TTC549 (cell line): ENCODE measurements around the gene MB21D2.
"Not testable (repeated sequence)": the region's sequence is repeated elsewhere in the genome, so short reads cannot be mapped to it uniquely, and the experiment has no call there.

ENCODE experiments used
- FAIRE-seq: peaks from 2 replicates; lab custom pipeline; 2012; peaks lifted over from hg19 to GRCh38; lab: Jason Lieb, UNC

The MB21D2 gene

DNA sequence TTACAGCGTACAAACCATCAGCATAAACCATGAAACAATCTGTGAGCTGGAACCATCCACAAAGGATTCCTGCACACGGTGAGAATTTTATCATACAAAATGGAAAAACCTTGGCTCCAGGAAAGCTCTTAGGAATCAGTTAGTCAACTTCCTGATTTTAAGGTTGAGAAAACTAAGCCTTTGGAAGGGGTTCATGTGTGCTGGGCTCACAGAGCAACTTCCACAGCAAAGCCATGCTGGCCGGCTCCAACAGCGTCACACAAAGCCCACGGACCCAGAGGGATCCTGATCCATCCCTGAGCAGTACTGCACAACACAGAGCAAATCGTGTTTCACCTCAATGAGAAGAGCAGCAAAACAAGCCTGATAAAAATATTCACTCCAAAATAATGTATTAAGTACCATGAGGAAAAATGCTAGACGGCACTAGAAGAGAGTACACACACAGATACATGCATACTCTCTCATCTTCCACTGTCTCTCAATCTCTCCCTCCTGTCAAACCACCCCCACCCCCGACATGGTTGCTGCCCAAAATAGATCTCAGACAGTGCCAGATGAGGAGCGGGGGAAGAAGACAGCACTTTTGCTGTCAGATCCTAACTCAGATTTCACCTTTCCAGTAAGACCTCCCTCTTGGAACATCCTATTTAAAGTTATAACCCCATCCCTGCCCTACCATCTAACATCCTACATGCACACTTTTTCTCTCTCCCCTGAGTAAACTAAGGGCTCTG, 58.6 kb downstream of the MB21D2 start:
- FAIRE-seq = no peak

DNA sequence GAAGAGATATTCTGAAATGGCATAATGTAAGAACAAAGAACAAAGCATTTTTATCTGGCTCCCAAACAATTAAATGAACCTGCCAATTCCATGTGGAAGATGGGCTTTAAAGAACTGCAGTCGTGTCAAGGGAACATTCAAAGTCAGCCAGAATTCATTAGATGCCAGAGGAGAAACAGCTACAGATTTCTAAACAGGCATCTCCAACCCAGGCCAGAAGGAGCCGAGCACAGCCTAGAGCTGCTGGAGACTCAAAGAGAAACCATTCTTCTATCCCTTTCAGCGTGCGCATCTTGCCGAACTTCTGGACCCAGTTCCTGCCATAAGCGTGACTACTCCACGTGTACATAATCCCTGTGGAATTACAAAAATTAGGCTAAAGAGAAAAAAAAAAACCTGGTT, 60.4 kb downstream of the MB21D2 start:
- FAIRE-seq = no peak

DNA sequence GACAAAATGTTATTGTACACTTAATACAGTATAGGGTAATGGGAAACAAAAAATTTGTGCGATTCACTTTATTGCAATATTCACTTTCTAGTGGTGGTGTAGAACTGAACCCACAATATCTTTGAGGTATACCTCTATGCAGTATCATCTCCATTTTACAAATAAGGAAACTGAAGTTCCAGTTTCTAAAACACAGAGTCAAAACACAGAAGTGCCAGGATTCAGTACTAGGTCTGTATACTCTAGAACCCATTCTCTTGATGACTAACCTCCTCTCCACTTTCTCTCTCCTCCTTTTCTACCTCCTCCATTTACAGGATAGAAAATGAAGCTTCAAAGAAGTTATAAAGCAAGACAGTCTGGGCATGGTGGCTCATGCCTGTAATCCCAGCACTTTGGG, 62.2 kb downstream of the MB21D2 start:
- FAIRE-seq = no peak

DNA sequence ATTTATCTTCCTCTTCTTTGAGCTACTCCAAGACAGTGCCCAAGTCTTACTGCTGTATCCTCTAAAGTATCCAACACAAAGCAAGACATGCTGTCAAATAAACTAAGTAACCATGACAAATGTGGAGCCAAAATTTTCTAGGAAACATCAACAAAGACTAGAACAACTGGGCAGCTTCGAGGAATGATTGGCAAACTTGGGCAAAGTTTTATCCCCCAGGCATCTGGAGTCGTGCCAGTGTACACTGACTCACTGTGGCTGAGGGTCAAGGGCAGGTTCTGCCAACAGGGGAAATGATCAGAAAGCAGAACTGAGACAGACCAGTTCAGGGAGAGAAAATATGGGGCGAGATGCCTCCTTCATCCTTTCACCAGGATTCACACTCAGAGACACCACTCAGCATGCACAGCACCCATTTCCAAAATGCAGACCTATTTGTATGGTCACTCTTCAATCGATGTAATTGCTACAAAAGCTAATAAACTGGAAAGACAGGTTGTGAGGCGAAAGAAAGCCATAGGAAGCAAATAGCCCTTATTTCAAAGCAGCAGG, 65.8 kb downstream of the MB21D2 start:
- no peak for FAIRE-seq

DNA sequence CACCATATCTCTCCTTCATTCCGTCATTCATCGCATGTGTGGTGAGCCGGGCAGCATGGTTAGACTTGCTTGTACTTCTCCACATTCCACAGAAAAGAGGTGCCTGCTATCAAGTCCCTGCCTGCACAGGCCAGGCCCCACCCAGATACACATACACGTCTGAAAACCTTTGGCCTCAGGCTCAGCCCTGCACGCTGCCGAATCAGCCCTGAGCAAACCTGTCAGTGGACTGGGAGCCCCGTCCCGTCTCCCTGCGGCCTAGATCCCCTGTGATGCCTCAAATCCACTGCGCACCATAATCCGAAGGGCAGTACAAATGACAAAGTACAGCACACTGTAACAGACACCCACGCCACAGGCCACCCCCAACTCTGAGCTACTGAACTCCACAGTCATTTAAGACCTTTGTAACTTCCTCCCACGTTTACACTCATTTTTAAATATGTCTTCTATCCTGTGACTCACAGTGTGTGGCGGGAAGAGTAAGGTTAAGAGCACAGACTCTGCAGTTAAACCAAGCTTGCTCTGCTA, 67.1 kb downstream of the MB21D2 start:
- FAIRE-seq = no peak

DNA sequence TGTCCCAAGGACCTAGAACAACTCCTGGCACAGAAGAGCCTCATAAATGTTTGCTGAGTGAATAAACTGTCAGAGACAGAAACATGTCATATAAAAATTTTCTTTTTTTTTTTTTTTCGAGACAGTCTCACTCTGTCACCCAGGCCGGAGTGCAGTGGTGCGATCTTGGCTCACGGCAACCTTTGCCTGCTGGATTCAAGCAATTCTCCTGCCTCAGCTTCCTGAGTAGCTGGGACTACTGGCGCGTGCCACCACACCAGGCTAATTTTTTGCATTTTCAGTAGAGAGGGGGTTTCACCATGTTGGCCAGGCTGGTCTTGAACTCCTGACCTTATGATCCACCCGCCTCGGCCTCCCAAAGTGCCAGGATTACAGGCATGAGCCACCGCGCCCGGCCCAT, 67.8 kb downstream of the MB21D2 start:
- FAIRE-seq = not testable (repeated sequence)

DNA sequence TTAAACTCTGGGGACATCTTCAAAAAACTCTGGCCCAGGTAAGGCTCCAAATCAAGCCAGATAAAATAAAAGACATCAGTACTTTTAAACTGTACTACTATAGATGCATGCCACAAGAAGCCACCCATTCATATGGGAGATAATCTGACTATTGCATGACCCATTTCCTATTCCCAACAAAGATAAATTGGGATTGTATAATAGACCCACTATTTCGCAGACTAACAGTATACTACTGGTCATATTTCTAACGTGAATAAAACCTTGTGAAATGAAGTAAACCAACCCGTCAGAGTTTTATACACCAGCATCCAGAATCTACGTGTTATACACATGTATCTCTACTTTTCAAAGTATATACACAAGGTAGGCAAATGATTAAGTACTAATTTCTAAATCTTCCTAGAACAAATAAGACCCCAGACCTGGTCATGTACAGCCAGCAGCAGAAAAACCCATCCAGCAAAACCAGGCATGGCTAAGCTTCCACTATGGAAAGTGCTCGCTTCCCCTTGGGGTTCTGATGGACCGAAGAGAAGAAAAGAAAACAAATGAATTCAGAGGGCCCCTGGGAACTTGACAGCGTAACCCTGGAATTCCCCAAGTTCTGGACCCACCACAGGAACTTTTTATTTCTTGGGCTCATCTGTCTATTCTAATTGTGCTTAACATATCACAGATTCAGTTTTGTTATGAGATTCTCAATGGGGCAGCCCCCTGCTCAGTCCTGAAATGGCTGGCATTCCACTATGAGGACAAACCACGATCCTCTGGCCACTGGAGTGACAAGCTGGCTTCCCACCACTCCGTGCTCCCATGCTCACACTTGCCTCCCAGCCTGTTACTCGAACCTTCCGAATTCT, 69.1 kb downstream of the MB21D2 start:
- FAIRE-seq = no peak

DNA sequence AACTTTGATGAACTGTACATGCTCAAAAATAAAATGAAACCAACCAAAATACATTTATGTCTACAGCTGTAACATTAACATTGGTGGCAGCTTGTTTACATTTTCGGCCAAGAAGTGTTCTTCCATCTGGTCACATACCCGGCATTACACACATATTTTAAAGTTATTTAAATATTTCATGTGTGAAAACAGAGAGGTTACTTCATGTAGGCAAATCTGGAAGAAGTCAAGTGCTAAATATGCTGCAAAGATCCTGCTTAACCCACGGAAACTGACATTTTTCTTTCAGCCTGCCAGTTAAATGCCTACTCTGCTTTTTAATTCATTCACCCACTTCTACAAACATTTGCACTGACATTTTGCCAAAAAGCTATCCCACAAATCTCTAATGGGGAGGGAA, 69.7 kb downstream of the MB21D2 start:
- no peak for FAIRE-seq

DNA sequence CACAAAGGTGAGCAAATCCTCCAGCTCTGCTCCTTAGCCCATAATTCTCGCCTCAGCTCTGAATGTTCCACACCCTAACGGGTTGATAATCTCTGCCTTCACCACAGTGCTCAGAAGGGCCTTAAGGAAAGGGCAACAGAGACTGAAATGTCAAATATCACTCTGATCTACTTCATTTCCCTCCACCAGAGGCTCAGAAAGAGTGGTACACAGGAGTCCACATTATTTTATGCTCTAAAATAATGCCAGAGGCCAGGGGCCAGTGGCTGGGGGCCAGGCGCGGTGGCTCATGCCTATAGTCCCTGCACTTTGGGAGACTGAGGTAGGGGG, 72.2 kb downstream of the MB21D2 start:
- FAIRE-seq = no peak

DNA sequence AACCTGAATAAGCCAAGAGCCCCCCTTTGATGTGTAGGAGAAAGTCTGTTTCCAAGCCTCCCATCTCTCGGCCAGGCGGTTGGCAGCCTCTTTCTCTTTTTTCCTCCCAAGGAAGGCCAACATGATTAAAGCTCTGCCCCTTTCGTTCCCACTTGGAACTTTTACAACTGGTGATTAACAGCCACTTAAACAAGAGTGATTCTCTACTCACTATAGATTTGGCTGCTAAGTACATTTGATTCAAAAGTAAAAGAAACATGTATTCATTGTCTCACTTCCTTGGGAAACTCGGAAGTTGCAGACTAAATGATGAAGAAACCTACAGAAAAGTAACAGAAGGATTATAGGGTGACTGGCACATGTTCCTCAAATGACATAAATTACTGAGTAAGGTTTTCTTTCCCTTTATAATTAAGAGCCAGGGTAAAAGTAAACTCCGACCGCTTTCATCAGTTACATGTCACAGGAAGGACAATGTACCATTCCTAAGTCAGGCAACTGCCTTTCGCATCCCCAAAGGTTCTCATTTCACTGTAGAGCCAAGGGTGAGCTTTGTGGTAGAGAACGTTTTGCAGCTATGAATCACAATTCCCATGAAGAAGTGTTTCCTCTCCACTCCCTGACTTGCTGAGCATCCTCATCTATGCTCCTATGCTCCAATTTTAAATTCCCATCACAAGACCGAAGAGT, 72.7 kb downstream of the MB21D2 start:
- no peak for FAIRE-seq

DNA sequence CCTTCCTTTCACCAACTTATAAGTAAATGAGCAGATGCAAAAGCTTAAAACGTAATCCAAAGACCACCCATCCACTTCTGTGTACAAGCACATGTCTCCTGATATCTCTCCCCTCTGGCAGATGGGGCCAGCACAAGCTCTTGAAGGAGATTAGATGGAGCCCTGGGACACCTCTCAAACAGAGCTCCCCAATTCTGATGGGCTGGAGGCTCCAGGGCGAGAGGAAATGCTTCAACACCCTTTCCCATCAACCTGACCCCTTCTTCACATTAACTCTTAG, 73.2 kb downstream of the MB21D2 start:
- no peak for FAIRE-seq

DNA sequence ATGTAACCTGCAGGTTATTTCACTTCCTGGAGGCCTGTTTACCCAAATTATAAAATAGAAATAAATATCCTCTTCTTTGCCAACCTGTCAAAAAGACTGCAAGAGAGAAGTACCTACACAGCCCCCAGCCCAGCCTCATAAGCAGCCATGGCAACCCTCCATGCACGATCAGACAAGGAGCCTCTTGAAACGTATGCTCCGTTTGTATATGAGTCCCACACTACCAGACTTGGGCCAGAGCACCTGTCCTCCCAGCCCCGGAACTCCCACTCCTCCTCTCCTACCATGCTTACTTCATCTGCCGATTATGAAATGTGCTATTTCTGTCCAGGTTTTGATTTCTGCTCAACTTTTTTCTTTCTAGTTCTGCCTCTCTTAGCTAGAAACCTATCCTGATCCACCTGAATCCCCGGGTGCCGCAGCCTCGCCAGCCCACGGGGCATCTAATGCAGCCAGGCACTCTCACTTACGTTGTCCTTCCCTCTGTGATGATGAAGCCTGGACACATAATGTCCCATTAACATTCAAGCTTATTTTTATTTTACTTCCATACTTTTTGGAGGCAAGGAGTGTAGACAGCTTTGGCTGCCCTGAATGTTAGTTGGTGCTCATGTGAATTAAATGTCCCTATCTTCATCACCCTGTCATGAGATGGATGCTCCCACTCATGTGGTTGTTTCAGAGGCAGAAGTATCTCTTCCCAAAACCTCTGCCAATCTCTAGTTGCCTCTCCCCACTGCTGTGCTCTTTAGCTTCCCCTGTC, 73.8 kb downstream of the MB21D2 start:
- no peak for FAIRE-seq

DNA sequence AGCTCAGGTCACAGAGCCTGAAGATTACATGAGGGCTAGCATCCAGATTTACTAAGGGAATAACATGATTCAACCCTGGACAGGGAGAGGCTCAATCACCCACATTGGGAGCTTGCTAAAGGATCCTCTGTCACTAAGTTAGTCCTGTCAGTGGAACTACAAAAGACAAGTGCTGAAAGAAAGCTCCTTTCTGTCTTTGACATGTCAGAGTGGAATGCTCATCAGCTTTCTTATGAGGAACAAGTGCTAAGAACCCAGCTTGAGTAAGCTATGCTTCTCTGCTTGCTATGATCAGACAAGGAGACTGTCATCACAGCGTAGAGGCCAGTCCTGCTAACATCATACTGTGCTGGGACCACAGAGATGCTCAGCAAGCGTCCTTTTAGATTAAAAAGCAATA, 74.5 kb downstream of the MB21D2 start:
- FAIRE-seq = no peak

DNA sequence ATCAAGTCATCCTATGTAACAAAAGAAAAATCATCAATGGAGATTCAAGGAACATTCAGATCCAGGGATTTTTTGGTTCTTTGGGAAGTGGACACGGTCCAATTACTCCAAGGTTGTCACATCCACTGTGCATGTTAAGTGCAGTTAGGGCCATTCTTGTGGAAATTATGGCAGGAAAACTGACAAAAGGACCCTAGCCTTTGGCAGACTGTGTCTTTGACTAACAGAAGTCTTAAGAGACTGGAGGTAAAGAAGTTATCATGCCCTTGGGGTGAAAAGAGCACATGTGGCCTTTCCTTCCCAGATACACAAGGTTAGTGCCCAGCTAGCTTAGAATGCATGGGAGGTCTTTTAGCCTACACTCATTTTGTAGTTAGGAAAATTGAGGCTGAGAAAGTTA, 74.9 kb downstream of the MB21D2 start:
- FAIRE-seq = no peak

DNA sequence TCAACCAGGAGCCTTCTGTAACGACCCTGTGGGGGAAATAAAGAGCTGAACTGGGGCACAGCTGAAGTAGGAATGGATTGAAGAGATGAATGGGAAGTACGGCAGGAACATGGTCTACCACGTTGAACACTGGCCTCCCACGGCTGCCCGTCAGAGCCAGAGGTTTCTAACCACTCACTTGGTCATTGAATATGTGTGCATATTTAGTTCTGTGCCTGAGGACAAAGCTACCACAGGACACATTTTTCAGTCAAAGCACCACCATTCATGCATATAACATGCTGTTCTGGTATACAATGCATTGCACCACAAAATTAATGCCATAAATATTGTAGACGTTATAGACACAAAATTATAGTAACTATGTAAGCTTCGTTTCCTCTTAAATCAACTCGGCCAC, 75.5 kb downstream of the MB21D2 start:
- no peak for FAIRE-seq

DNA sequence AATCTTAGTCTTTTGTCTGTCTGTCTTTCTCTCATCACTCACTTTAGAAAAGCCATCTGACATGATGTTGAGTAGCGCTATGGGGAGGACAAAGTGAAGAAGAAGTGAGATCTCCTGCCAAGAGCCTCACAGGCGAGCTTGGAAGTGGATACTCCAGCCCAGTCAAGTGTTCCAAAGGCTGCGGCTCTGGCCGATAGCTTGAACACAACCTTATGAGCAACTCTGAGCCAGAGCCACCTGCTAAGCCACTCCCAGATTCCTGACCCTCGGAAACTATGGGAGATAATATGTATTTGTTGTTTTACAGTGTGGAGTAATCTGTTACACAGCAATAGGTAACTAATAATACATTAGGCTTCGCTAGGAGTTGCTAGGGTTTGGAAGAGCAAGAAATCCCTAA, 76.2 kb downstream of the MB21D2 start:
- FAIRE-seq = no peak

DNA sequence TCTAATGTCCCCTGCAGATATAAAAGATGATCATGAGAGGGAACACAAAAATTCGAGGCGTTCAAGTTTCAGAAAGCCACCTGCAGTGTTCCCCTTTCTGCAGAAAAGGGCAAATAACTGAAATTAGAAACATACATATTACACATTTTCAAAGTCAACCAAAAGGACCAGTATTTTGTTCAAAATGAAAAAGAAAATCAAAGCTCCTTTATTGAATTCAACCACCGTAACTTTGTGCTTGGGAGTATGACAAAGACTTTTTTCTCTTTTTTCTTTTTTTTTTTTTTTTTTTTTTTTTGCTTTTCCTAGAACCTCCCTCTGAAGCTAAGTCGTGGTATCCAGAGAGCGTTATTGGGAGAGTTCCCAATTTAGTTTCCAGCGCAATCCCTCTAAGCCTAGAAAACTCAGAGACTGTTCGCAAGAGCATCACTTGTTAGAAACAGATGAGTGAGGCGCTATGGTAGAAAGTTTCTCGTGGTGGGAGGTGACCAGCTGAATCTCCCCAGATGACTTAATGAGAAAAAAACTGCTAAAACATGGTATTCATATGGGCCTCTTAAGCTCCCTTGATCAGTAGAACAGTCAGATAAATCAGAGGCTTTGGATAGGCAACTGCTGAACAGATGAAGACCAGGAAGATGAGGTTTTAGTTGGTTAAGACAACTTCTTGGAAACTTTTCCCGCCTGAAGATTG, 77.4 kb downstream of the MB21D2 start:
- no peak for FAIRE-seq

DNA sequence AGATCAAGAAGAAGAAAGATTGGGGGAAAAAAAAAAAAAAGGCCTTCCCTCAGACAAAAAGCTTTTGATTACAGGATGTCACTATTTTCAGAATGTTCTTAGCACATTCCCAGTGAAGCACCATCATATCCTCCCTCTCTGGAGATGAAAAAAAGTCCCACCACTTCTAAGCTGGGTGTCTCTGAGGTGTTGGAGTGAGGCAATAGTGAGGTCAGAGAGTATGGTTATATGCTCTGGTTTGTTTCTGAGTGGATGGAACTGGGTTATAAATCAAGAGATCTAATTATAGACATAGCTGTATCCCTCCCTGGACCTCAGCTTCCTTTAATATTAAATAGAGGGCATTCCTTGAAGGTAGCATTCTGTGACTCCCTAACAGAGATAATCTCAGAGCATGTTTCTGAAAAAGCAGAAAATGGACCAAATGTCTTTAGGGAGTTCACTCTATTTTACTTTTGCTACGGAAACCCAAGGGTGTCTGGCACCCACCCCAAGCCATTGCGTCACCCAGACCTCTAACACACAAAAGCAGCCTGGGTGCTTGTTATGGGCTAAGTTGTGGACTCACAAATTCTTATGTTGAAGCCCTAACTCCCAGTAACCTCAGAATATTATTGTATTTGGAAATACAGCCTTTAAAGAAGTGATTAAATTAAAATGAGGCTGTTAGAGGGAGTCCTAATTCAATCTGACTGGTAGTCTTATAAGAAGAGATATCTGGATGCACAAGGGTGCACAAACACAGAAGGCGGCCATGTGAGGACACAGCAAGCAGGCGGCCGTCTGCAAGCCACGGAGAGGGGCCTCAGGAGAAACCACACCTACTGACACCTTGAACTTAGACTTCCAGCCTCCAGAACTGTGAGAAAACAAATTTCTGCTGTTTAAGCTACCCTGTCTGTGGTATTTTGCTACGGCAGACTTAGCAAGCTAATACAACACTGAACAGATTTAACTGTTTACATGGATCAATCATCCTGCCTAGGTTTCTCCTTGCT, 81.5 kb downstream of the MB21D2 start:
- no peak for FAIRE-seq

DNA sequence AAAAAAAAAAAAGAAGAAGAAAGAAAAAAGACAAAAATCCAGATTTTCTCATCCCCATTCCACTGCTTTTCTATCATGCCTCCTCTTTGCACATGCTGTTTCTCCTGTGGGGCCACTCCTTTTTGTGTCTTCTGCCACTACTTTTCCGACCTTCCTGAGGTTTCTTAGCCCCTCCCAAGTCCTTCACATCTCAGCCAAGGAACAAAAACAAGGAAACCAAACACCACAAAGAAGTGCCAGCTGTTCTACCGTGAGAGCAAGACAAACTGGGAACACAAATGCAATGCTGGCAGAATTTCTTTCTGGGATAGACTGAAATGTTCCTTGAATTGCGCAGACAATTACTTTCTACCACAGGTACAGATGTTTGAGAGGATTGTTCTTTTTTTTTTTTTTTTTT, 83.2 kb downstream of the MB21D2 start:
- FAIRE-seq = no peak

DNA sequence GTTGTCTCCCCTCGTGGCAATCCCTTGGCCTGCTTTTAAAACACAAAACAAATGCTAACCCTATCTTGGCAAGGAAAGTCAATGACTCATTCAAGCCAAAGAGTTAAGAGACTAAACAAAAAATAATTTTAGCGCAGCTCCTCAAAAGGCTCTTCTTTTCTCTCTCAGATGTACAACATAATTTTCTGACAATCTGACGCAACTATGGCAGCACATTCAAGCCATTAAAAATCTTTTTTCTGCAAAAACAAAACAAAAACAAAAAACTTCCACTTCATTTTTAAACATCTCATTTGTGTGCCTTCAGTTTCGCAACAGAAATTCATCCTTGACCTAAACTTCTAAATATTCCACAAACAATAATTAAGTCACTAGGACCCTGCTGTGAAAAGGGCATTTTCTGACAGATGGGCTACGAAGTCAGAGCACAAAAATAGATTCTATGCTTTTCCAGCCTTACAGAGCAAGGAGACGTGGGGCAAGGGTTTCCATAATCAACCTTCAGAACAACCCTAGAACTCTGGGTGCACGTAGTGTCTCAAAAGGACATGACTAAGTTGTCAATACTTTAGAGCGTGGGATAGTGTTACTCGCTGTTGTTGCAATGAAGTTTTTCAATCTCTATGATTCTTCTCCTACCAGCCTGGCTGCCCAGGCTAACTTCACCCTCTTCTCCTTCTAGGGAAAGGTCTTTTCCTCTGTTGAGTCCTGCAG, 84.3 kb downstream of the MB21D2 start:
- no peak for FAIRE-seq
